HUES6 (cell line): ENCODE data around the gene TMEM165.

Experiments used
- H3K27ac ChIP-seq: 2 replicates; pipeline ENCODE4 v1.7.0; 2013; ENCODE audit warnings: low read depth, mild to moderate bottlenecking, low read length, inconsistent platforms
- H3K27me3 ChIP-seq: 2 replicates; pipeline ENCODE4 v1.6.1; 2013; ENCODE audit warnings: low read length; ENCODE audit not compliant: control insufficient read depth, insufficient read depth
- H3K36me3 ChIP-seq: 2 replicates; pipeline ENCODE4 v1.6.1; 2013; ENCODE audit warnings: low read length; ENCODE audit not compliant: control insufficient read depth, insufficient read depth
- H3K4me1 ChIP-seq: 2 replicates; pipeline ENCODE4 v1.6.1; 2013; ENCODE audit warnings: low read length; ENCODE audit not compliant: control insufficient read depth, insufficient read depth
- H3K4me3 ChIP-seq: 2 replicates; pipeline ENCODE4 v1.5.1; 2013; ENCODE audit warnings: low read depth, low read length
- H3K9ac ChIP-seq: one replicate; pipeline ENCODE4 v1.6.1; 2013; ENCODE audit warnings: mild to moderate bottlenecking, low read length
- H3K9me3 ChIP-seq: 2 replicates; pipeline ENCODE4 v1.6.1; 2013; ENCODE audit warnings: low read depth, low read length; ENCODE audit not compliant: control insufficient read depth, insufficient read depth

Gene TMEM165

GRCh38 chr4:55367084-55367722 is 28.6 kb upstream of the TMEM165 start:
- Histone ChIP-seq H3K9ac (no peak overlapping the region), H3K36me3 (peaks cover 15% of the 10 kb centered on the region; the same call in 1 of the 2 replicates), H3K27me3 (no peaks in the 10 kb centered on the region), H3K4me3 (no peak overlapping the region), H3K9me3 (no peaks in the 10 kb centered on the region), H3K27ac (no peak overlapping the region), H3K4me1 (peaks cover 32% of the 10 kb centered on the region)

- Histone ChIP-seq H3K9me3 (no peaks in the 10 kb centered on the region), H3K4me3 (no peak overlapping the region), H3K4me1 (peaks cover 22% of the 10 kb centered on the region), H3K36me3 (peaks cover 9% of the 10 kb centered on the region; the same call in 1 of the 2 replicates), H3K27ac (no peak overlapping the region), H3K9ac (no peak overlapping the region), H3K27me3 (no peaks in the 10 kb centered on the region)
Measured at GRCh38 chr4:55369968-55370367, 25.8 kb upstream of the TMEM165 start.

- no peak overlapping the region for H3K9ac ChIP-seq
- H3K4me3 ChIP-seq: no peak overlapping the region
- no peak overlapping the region for H3K27ac ChIP-seq
- H3K4me1 ChIP-seq: peaks cover 2% of the 10 kb centered on the region; the same call in 1 of the 2 replicates
- no peaks in the 10 kb centered on the region for H3K9me3 ChIP-seq
- no peaks in the 10 kb centered on the region for H3K27me3 ChIP-seq
- H3K36me3 ChIP-seq: peaks cover 9% of the 10 kb centered on the region; the same call in 1 of the 2 replicates
Measured at GRCh38 chr4:55372259-55372658, 23.5 kb upstream of the TMEM165 start.

- H3K9me3 ChIP-seq: no peaks in the 10 kb centered on the region
- no peaks in the 10 kb centered on the region for H3K4me1 ChIP-seq
- no peak overlapping the region for H3K27ac ChIP-seq
- H3K36me3 ChIP-seq: peaks cover 9% of the 10 kb centered on the region; the same call in 1 of the 2 replicates
- H3K9ac ChIP-seq: no peak overlapping the region
- no peaks in the 10 kb centered on the region for H3K27me3 ChIP-seq
- no peak overlapping the region for H3K4me3 ChIP-seq
Measured at GRCh38 chr4:55373461-55373860, 22.3 kb upstream of the TMEM165 start.

- no peaks in the 10 kb centered on the region for H3K36me3 ChIP-seq
- H3K9ac ChIP-seq: no peak overlapping the region
- no peak overlapping the region for H3K4me3 ChIP-seq
- no peak overlapping the region for H3K27ac ChIP-seq
- no peaks in the 10 kb centered on the region for H3K4me1 ChIP-seq
- no peaks in the 10 kb centered on the region for H3K9me3 ChIP-seq
- no peaks in the 10 kb centered on the region for H3K27me3 ChIP-seq
Measured at GRCh38 chr4:55376698-55377097, 19.1 kb upstream of the TMEM165 start.

- Histone ChIP-seq H3K9me3 (no peaks in the 10 kb centered on the region), H3K36me3 (no peaks in the 10 kb centered on the region)
Measured at GRCh38 chr4:55378617-55379467, 16.9 kb upstream of the TMEM165 start.

GRCh38 chr4:55380576-55380975 is 15.2 kb upstream of the TMEM165 start:
- no peaks in the 10 kb centered on the region for H3K9me3 ChIP-seq
- no peak overlapping the region for H3K4me3 ChIP-seq
- H3K9ac ChIP-seq: no peak overlapping the region
- peaks cover 3% of the 10 kb centered on the region; the same call in 1 of the 2 replicates for H3K4me1 ChIP-seq
- no peak overlapping the region for H3K27ac ChIP-seq
- H3K36me3 ChIP-seq: no peaks in the 10 kb centered on the region
- H3K27me3 ChIP-seq: no peaks in the 10 kb centered on the region

More at GRCh38 chr4:55378617-55379467, 16.9 kb upstream of the TMEM165 start:
- Histone ChIP-seq H3K9ac (no peak overlapping the region), H3K27me3 (no peaks in the 10 kb centered on the region), H3K4me3 (no peak overlapping the region), H3K27ac (no peak overlapping the region), H3K4me1 (no peaks in the 10 kb centered on the region)

- no peaks in the 10 kb centered on the region for H3K9me3 ChIP-seq
- H3K4me1 ChIP-seq: peaks cover 5% of the 10 kb centered on the region; the same call in 1 of the 2 replicates
- H3K4me3 ChIP-seq: no peak overlapping the region
- no peaks in the 10 kb centered on the region for H3K36me3 ChIP-seq
- H3K27me3 ChIP-seq: no peaks in the 10 kb centered on the region
- no peak overlapping the region for H3K27ac ChIP-seq
- H3K9ac ChIP-seq: no peak overlapping the region
Measured at GRCh38 chr4:55381502-55381901, 14.3 kb upstream of the TMEM165 start.

- no peak overlapping the region for H3K27ac ChIP-seq
- no peak overlapping the region for H3K4me3 ChIP-seq
- H3K9me3 ChIP-seq: no peaks in the 10 kb centered on the region
- no peaks in the 10 kb centered on the region for H3K36me3 ChIP-seq
- H3K9ac ChIP-seq: no peak overlapping the region
- H3K27me3 ChIP-seq: no peaks in the 10 kb centered on the region
- H3K4me1 ChIP-seq: peaks cover 5% of the 10 kb centered on the region; the same call in 1 of the 2 replicates
Measured at GRCh38 chr4:55382488-55383003, 13.2 kb upstream of the TMEM165 start.

GRCh38 chr4:55385201-55385649 is 10.5 kb upstream of the TMEM165 start:
- Histone ChIP-seq H3K27me3 (no peaks in the 10 kb centered on the region), H3K27ac (no peak overlapping the region), H3K9me3 (no peaks in the 10 kb centered on the region), H3K4me1 (peaks cover 5% of the 10 kb centered on the region; the same call in 1 of the 2 replicates), H3K36me3 (no peaks in the 10 kb centered on the region), H3K4me3 (no peak overlapping the region), H3K9ac (no peak overlapping the region)

GRCh38 chr4:55386073-55386472 is 9.7 kb upstream of the TMEM165 start:
- Histone ChIP-seq H3K36me3 (no peaks in the 10 kb centered on the region), H3K4me1 (peaks cover 5% of the 10 kb centered on the region; the same call in 1 of the 2 replicates), H3K27me3 (no peaks in the 10 kb centered on the region), H3K9me3 (no peaks in the 10 kb centered on the region), H3K4me3 (no peak overlapping the region), H3K9ac (no peak overlapping the region), H3K27ac (no peak overlapping the region)
